ENCODE results near the gene NRBP1. TPM values are rescaled to one million over a fixed set of nuclear protein-coding genes. Genes with fewer than 3 reads are reported as not detected.

The NRBP1 gene
- total and polyA plus RNA-seq, 9 of the 15 experiments (the other 6 are each of a cell fraction or from before 2014, with no cell fraction given): 2.9 to 84.5 (median 36.9) TPM

DNA sequence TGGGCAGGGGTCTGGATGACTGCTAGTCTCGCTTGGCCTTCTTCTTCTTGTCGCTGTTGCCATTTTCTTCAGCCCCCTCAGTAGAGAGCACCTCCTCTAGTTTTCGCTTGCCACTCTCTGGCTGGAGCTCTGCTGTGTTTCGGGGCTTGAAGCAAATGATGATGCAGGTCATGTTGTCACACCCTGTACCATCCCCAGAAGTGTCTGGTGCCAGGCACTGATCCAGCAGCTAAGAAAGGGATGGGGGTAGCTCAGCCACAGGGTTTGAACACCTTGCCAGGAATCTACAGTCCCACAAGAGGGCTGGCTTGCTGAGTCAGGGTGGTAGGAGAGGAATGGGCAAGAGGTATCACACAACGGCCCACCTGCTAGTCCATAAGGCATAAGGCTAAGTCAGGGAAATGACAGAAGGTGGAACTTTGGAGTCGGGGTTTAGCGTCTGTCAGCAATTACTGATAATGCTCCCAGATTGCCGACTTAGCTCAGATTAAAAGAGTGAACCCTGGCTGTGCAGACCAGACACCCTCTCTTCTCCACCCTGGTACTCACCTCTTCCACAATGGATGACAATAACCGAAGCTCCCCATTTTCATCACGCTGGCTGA is 46.8 kb upstream of the NRBP1 start:
- H3K9me1 ChIP-seq (ENCODE audit: control insufficient read depth, insufficient read depth, low read length): no peaks in the 10 kb centered on the region
- intact Hi-C loops (cut with micrococcal nuclease): no loop called here
- peak overlapping the region; percentile 83 to 90; a peak in 3 of 4 replicates for H3K9ac ChIP-seq (ENCODE audit: insufficient read depth in 1 of 2, low read depth in 2 of 2, low read length in 2 of 2)
- no peaks in the 10 kb centered on the region for H3K27me3 ChIP-seq (ENCODE audit: control insufficient read depth in 2 of 2, insufficient read depth in 2 of 2, low read length in 2 of 2)
- no peak for DNase-seq (ENCODE audit: extremely low read depth in 1 of 4, low spot score in 3 of 4)
- ATAC-seq: no peak
- 75% methylated on average over 9 of the region's 10 CpGs for WGBS (ENCODE audit: insufficient coverage, low coverage, missing lambda C conversion rate)
- TF ChIP-seq C11orf30 (IDR thresholded peaks at IDR 0.05; ENCODE audit: low read depth) (peak; percentile 21; the same call in 1 of the 2 replicates), SIX5 (IDR thresholded peaks at IDR 0.05; ENCODE audit: borderline replicate concordance in 1 of 2, insufficient read depth in 1 of 2, low read depth in 1 of 2, low read length in 2 of 2) (no peak), MAFG (tag; conservative IDR thresholded peaks at IDR 0.05) (0 out of 2 replicates have a peak, but pooled peaks have one; percentile 8), SMARCA4 (IDR thresholded peaks at IDR 0.05) (no peak), ZNF316 (IDR thresholded peaks at IDR 0.05) (peak; percentile 56), ZC3H4 (CRISPR knock-in tag; IDR thresholded peaks at IDR 0.05; ENCODE audit: borderline replicate concordance) (0 out of 2 replicates have a peak, but pooled peaks have one; percentile 59), WHSC1 (IDR thresholded peaks at IDR 0.05; ENCODE audit: low read length) (no peak), SETDB1 (IDR thresholded peaks at IDR 0.05; ENCODE audit: low read length) (no peak)
- TF ChIP-seq, protein P1, sequence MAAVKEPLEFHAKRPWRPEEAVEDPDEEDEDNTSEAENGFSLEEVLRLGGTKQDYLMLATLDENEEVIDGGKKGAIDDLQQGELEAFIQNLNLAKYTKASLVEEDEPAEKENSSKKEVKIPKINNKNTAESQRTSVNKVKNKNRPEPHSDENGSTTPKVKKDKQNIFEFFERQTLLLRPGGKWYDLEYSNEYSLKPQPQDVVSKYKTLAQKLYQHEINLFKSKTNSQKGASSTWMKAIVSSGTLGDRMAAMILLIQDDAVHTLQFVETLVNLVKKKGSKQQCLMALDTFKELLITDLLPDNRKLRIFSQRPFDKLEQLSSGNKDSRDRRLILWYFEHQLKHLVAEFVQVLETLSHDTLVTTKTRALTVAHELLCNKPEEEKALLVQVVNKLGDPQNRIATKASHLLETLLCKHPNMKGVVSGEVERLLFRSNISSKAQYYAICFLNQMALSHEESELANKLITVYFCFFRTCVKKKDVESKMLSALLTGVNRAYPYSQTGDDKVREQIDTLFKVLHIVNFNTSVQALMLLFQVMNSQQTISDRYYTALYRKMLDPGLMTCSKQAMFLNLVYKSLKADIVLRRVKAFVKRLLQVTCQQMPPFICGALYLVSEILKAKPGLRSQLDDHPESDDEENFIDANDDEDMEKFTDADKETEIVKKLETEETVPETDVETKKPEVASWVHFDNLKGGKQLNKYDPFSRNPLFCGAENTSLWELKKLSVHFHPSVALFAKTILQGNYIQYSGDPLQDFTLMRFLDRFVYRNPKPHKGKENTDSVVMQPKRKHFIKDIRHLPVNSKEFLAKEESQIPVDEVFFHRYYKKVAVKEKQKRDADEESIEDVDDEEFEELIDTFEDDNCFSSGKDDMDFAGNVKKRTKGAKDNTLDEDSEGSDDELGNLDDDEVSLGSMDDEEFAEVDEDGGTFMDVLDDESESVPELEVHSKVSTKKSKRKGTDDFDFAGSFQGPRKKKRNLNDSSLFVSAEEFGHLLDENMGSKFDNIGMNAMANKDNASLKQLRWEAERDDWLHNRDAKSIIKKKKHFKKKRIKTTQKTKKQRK (IDR thresholded peaks at IDR 0.05; ENCODE audit: borderline replicate concordance, low read depth, low read length): no peak
- TF ChIP-seq, protein P2, sequence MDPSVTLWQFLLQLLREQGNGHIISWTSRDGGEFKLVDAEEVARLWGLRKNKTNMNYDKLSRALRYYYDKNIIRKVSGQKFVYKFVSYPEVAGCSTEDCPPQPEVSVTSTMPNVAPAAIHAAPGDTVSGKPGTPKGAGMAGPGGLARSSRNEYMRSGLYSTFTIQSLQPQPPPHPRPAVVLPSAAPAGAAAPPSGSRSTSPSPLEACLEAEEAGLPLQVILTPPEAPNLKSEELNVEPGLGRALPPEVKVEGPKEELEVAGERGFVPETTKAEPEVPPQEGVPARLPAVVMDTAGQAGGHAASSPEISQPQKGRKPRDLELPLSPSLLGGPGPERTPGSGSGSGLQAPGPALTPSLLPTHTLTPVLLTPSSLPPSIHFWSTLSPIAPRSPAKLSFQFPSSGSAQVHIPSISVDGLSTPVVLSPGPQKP (CRISPR knock-in tag; IDR thresholded peaks at IDR 0.05): no peak
- TF ChIP-seq, protein P3, sequence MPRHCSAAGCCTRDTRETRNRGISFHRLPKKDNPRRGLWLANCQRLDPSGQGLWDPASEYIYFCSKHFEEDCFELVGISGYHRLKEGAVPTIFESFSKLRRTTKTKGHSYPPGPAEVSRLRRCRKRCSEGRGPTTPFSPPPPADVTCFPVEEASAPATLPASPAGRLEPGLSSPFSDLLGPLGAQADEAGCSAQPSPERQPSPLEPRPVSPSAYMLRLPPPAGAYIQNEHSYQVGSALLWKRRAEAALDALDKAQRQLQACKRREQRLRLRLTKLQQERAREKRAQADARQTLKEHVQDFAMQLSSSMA (CRISPR knock-in tag; IDR thresholded peaks at IDR 0.05): no peak
- H3K4me3 ChIP-seq: no peak overlapping the region
- CTCF ChIA-PET (ENCODE audit: low intra/inter-chr PET ratio): no interaction called here
- POLR2A ChIA-PET: interaction anchor here (0.7 to 4.3 kb wide), 4 partner anchors 9 to 298 kb away, joined by 3 to 41 read pairs (median 4); partner anchors contain the start of genes EIF2B4 and SNX17
- in situ Hi-C loops (cut with MboI): no loop called here
- H2AFZ ChIP-seq (ENCODE audit: low read depth, low read length): no peak overlapping the region
- peaks cover 80% of the 10 kb centered on the region for H3K36me3 ChIP-seq (ENCODE audit: control insufficient read depth, insufficient read depth, low read length)
- no peak overlapping the region for H3K4me2 ChIP-seq (ENCODE audit: insufficient read depth, low read length)
- TSS peak; percentile 81 for BruUV-seq (replicated peaks)
- peak overlapping the region; percentile 92 for H3K27ac ChIP-seq (ENCODE audit: extremely low read depth, low read depth, low read length)
- peaks cover 16% of the 10 kb centered on the region; the same call in 2 of the 3 replicates for H3K79me2 ChIP-seq (ENCODE audit: control insufficient read depth, insufficient read depth, low read length)
- FAIRE-seq: no peak
- H3K9me3 ChIP-seq (replicated peaks; ENCODE audit: control insufficient read depth, insufficient read depth, low read depth, low read length): no peaks in the 10 kb centered on the region
- peaks cover 7 to 38% of the 10 kb centered on the region in 2 experiments for H3K4me1 ChIP-seq (replicated peaks in 1 of 2; ENCODE audit: control insufficient read depth in 2 of 2, insufficient read depth in 2 of 2, low read length in 2 of 2)
- H4K20me1 ChIP-seq (replicated peaks; ENCODE audit: control insufficient read depth, insufficient read depth, low read length): no peaks in the 10 kb centered on the region

All from K562 (cell line).